Breast epithelium (tissue), 4 donors: ENCODE results near the gene MYL11. TPM values are rescaled to one million over a fixed set of nuclear protein-coding genes. Genes with fewer than 3 reads are reported as not detected.

ENCODE experiments used
- DNase-seq, 2 donors: peaks; one replicate each; pipeline ENCODE4 v3.0.0-alpha.2; 2019; ENCODE audit warnings: low spot score in 2 of 2
- H3K27ac ChIP-seq, 2 donors: fragments of 200-600 bp; sonication (generic) in 1 of 2; one replicate each; pipeline ENCODE4 v1.5.1; 2016 to 2019; ENCODE audit warnings: mild to moderate bottlenecking in 1 of 2
- H3K27me3 ChIP-seq, 2 donors: fragments of 200-600 bp; sonication (generic) in 1 of 2; one replicate each; pipeline versions ENCODE4 v1.5.1 to v1.6.0; 2017 to 2019; ENCODE audit warnings: control low read depth in 1 of 2, mild to moderate bottlenecking in 1 of 2
- H3K36me3 ChIP-seq: fragments of 200-600 bp; one replicate; pipeline ENCODE4 v1.5.1; 2019
- H3K4me1 ChIP-seq, 2 donors: fragments of 200-600 bp; sonication (generic); one replicate each; pipeline ENCODE4 v1.5.1; 2016 to 2019; ENCODE audit warnings: control low read depth in 1 of 2
- H3K4me3 ChIP-seq, 3 donors: fragments of 200-600 bp; sonication (generic); 1 replicate in 2 of 3; 2 replicates in 1 of 3; pipeline ENCODE4 v1.5.1; 2016 to 2019; ENCODE audit warnings: mild to moderate bottlenecking in 3 of 3, moderate library complexity in 2 of 3
- H3K9me3 ChIP-seq, 2 donors: fragments of 200-600 bp; sonication (generic) in 1 of 2; one replicate each; pipeline ENCODE4 v1.5.1; 2016 to 2019; ENCODE audit warnings: control low read depth in 1 of 2
- POLR2A ChIP-seq: fragments of 450-650 bp; IDR thresholded peaks from one replicate; pipeline ENCODE4 v1.6.1; 2016; ENCODE audit warnings: antibody characterized with exemption, mild to moderate bottlenecking, moderate library complexity
- POLR2AphosphoS5 ChIP-seq, 3 donors: sonication (generic); formaldehyde crosslinking; IDR thresholded peaks; one replicate each; pipeline ENCODE4 v1.6.1; 2017; ENCODE audit warnings: antibody characterized with exemption in 3 of 3
- intact Hi-C: fragments of 100-400 bp; cut with DNase I; formaldehyde crosslinking; loops from one replicate; pipeline ENCODE4 v1.15.1; 2023; ENCODE audit warnings: low total_unique reads
- total RNA-seq, 3 donors: library from RNA; depleted of rRNA; stranded (reverse); fragments of >200 nt; gene quantifications; one replicate each; pipeline ENCODE4 v1.1.0, GENCODE V29; 2016
- TF ChIP-seq, protein P1 (sequence below), 3 donors: fragments of 450-650 bp; IDR thresholded peaks; one replicate each; pipeline ENCODE4 v1.5.1; 2016 to 2017; ENCODE audit warnings: antibody characterized with exemption in 3 of 3, mild to moderate bottlenecking in 3 of 3, moderate library complexity in 3 of 3

The MYL11 gene
- total RNA-seq, 3 donors from 2014 or later = not detected

- TF ChIP-seq POLR2A = no peak
- TF ChIP-seq, protein P1, sequence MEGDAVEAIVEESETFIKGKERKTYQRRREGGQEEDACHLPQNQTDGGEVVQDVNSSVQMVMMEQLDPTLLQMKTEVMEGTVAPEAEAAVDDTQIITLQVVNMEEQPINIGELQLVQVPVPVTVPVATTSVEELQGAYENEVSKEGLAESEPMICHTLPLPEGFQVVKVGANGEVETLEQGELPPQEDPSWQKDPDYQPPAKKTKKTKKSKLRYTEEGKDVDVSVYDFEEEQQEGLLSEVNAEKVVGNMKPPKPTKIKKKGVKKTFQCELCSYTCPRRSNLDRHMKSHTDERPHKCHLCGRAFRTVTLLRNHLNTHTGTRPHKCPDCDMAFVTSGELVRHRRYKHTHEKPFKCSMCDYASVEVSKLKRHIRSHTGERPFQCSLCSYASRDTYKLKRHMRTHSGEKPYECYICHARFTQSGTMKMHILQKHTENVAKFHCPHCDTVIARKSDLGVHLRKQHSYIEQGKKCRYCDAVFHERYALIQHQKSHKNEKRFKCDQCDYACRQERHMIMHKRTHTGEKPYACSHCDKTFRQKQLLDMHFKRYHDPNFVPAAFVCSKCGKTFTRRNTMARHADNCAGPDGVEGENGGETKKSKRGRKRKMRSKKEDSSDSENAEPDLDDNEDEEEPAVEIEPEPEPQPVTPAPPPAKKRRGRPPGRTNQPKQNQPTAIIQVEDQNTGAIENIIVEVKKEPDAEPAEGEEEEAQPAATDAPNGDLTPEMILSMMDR (IDR thresholded peaks at IDR 0.05) = no peak
- TF ChIP-seq POLR2AphosphoS5 (IDR thresholded peaks at IDR 0.05) = no peak
- H3K36me3 ChIP-seq = no peaks in the 10 kb centered on the region
- H3K27ac ChIP-seq = peak overlapping the region in 1 of 2 donors; percentile 38
- DNase-seq = no peak
- intact Hi-C loops = no loop called here
- H3K27me3 ChIP-seq = no peaks in the 10 kb centered on the region
- H3K4me1 ChIP-seq = peaks cover 0 to 3% of the 10 kb centered on the region in 2 donors
- no peaks in the 10 kb centered on the region for H3K9me3 ChIP-seq
- no peak overlapping the region for H3K4me3 ChIP-seq
Observed at GRCh38 chr16:30381291-30382041, 6.9 kb downstream of the MYL11 start.

DNA sequence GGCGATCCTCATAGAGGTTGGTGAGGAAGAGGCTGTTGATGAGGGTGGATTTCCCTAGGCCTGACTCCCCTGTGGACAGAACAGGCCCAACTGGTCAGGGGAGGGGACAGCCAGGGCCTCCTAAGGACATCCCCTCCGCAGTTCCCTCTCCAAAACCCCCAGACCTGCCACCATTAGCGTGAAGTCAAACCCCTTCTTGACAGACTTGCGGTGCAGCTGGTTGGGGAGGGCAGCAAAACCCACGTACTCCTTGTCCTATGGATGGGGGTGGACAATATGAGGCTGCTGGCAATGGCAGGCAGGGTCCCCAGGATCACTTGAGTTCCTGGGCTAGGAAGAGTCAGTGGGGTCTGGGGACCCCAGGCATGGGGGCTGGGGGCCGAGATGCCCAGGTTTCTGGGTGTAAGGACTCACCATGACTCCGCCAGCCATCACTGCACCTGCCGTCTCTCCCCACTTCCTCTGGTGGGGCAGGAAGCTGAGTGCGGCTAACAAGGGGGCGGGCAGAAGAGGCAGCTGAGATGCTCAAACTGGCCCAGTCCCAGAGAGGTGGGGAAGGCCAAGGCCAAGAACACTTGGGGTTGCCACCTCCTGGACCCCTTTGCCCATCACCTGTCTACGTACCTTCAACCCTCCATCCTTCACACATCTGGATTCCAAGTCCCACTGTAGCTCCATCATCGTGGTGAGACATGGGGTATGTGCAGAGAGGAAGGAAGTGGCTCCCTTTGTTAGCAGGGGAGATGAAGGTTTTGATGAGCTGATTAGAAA is 7.7 kb downstream of the MYL11 start, which contains the start of gene SEPTIN1:
TSS of gene SEPTIN1 (minus strand) at position 451 of the 771 bp plus-strand sequence. CDS start at position 432, 19 bp downstream.
- TF ChIP-seq, protein P1 (IDR thresholded peaks at IDR 0.05) = no peak
- TF ChIP-seq POLR2AphosphoS5 (IDR thresholded peaks at IDR 0.05) (no peak), POLR2A (no peak)
- Histone ChIP-seq H3K9me3 (no peaks in the 10 kb centered on the region), H3K27me3 (no peaks in the 10 kb centered on the region), H3K27ac (peak within 1 kb of the TSS in 1 of 2 donors; percentile 38), H3K36me3 (no peaks in the 10 kb centered on the region), H3K4me3 (peak within 1 kb of the TSS in 1 of 3 donors; percentile 19), H3K4me1 (peaks cover 0 to 3% of the 10 kb centered on the region in 2 donors)
- intact Hi-C loops = no loop called here
- DNase-seq = no peak

- Histone ChIP-seq H3K27me3 (no peaks in the 10 kb centered on the region), H3K27ac (no peak overlapping the region), H3K4me1 (peaks cover 0 to 3% of the 10 kb centered on the region in 2 donors), H3K4me3 (no peak overlapping the region), H3K9me3 (no peaks in the 10 kb centered on the region), H3K36me3 (no peaks in the 10 kb centered on the region)
- DNase-seq = no peak
- TF ChIP-seq, protein P1 (IDR thresholded peaks at IDR 0.05) = no peak
- no peak for TF ChIP-seq POLR2AphosphoS5 (IDR thresholded peaks at IDR 0.05)
- no peak for TF ChIP-seq POLR2A
- intact Hi-C loops = no loop called here
Observed at GRCh38 chr16:30383521-30383920, 8.9 kb downstream of the MYL11 start.

- TF ChIP-seq, protein P1 (IDR thresholded peaks at IDR 0.05) = no peak
- TF ChIP-seq POLR2A = no peak
- TF ChIP-seq POLR2AphosphoS5 (IDR thresholded peaks at IDR 0.05) = no peak
- intact Hi-C loops = no loop called here
- peaks cover 0 to 9% of the 10 kb centered on the region in 2 donors for H3K4me1 ChIP-seq
Observed at GRCh38 chr16:30394592-30395154, 20.1 kb downstream of the MYL11 start.

More at GRCh38 chr16:30394592-30395154, 20.1 kb downstream of the MYL11 start:
- H3K9me3 ChIP-seq = no peaks in the 10 kb centered on the region
- DNase-seq = no peak
- H3K4me3 ChIP-seq = peak overlapping the region; percentile 72 to 93 (median 72)
- H3K27ac ChIP-seq = peak overlapping the region; percentile 76 to 77
- H3K27me3 ChIP-seq = no peaks in the 10 kb centered on the region
- no peaks in the 10 kb centered on the region for H3K36me3 ChIP-seq
